GM12875 (cell line): Measurements from ENCODE around the gene ACOT12.
"Not testable (repeated sequence)": the region's sequence is repeated elsewhere in the genome, so short reads cannot be mapped to it uniquely, and the experiment has no call there.

Source experiments
- H3K4me3 ChIP-seq: one replicate; pipeline ENCODE4 v1.5.1; 2011; ENCODE audit warnings: low read depth, low read length, control low read depth
- CTCF ChIP-seq: IDR thresholded peaks from 2 replicates; pipeline ENCODE4 v1.5.1; 2011; ENCODE audit warnings: low read depth, mild to moderate bottlenecking, control low read depth, inconsistent platforms, low read length, moderate library complexity, borderline replicate concordance; ENCODE audit not compliant: insufficient read depth

ACOT12 gene

GRCh38 chr5:81300921-81301270 lies 93.0 kb downstream of the ACOT12 start:
- TF ChIP-seq CTCF: no peak
- H3K4me3 ChIP-seq: peak overlapping the region; percentile 73

DNA sequence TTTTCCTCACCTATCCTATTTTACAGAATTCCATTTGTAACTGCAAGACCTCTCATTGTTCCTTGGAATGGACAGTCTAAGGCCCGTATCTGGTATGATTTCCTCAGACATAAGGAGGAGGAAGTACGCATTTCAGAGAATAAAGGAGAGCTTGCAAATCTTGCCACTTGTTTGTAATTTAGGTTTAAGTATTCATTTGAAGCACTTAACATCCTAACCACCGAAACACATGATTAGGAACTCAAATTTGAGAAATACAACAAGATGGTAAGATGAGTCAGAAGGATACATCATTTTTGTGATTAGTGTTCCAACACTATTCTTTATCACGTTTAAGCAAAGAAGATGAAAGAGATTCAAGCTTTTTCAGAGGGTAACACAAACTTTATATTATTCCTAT lies 96.4 kb downstream of the ACOT12 start:
- H3K4me3 ChIP-seq: no peak overlapping the region
- TF ChIP-seq CTCF: no peak

GRCh38 chr5:81294021-81294420 lies 99.9 kb downstream of the ACOT12 start:
- not testable (repeated sequence) for H3K4me3 ChIP-seq

DNA sequence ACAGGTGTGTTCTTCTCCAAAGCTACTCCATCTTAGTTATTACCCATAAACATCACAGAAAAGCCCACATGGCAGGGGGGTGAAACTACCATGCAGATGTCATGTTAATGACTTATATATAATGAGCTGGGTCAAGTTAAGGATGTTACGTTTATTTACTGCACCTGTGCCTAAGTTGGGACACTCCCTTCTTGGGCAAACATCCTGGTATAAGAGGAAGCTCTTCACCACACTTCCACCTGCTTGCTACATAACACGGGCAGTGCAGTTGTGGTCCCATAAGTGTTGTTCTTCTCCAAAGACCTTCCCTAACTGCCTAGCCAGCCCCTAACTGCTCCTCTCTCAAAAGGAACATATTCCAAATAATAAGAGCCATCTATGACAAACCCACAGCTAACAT lies 101.8 kb downstream of the ACOT12 start:
- no peak for TF ChIP-seq CTCF

GRCh38 chr5:81290146-81290545 lies 103.8 kb downstream of the ACOT12 start:
- TF ChIP-seq CTCF: no peak

More for the DNA sequence above, 101.8 kb downstream of the ACOT12 start:
- no peak overlapping the region for H3K4me3 ChIP-seq

GRCh38 chr5:81288021-81288433 lies 105.9 kb downstream of the ACOT12 start:
- no peak overlapping the region for H3K4me3 ChIP-seq
- TF ChIP-seq CTCF: no peak

More at GRCh38 chr5:81290146-81290545, 103.8 kb downstream of the ACOT12 start:
- no peak overlapping the region for H3K4me3 ChIP-seq

- H3K4me3 ChIP-seq: no peak overlapping the region
- TF ChIP-seq CTCF: no peak
These were observed 107.8 kb downstream of the ACOT12 start for GRCh38 chr5:81286059-81286617.

DNA sequence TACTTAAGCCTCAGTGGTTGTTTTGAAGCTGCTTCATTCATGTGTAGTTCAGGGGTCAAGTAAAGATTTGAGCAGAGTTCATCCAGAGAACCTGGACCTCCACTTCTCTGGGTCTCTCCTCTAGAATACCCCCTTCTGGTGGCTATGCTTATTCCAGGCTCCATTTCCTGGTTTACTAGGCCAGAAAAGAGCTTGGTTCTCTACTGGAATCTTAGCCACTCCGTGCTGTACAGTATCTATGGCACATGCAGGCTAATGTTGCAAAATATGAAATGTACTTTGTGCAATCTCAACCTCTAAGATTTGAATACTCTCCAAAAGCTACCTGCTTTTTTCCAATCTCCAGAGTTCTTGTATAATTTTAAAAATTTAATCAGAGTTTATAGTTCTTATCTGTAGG lies 110.0 kb downstream of the ACOT12 start:
- H3K4me3 ChIP-seq: no peak overlapping the region
- TF ChIP-seq CTCF: no peak
